ENCODE results near the gene SOHLH1.

SOHLH1 gene

GRCh38 chr9:135701959-135702721 is 2.9 kb upstream of the SOHLH1 start, which contains the start of gene KCNT1:
TSS of gene KCNT1 (plus strand) at chr9:135702185. CDS start at chr9:135702259, 74 bp downstream.
- DNase-seq, result no peak

DNA sequence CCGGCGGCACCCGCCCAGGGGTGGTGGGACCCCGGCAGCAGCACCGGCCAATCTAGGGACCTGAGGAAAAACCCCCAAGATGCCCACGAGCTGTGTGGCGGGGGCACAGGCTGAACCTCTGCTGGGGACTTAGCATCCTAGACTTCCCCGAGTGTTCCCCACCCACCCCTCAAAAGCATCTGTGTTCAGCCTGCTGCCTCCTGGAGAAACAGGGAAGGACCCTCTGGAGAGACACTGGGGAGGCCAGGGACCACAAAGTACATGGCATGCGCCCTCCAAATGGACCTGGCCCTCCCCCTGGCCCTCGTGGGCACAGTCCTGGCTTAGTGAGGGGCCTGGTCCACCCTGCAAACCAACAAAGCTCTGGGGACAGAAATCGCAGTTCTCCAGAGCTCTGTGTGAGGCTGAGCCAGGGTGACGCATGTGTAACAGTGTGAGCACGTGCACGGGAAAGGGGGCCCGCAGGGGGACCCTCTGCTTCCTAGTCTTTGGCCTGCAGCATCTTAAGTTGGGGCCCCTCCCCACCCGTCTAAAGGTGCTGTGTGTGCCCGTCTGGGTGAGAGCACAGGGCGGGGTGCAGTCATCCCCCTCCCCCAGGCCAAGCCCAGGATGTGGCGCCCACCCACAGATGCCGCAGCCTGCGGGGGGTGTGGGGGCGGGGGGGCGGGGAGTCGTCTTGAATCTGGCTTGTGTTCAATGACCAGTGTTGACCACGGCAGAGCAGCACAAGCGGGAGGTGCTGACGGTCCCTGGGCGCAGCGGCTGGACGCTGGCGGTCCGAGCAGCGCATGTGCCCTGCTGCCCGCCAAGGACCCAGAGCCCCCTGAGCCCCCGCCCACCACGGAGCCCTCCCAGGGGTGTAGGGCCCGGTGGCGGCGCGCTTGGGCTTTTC is 2.0 kb upstream of the SOHLH1 start:
- DNase-seq, result no peak

GRCh38 chr9:135700525-135700924 is 1.2 kb upstream of the SOHLH1 start:
- no peak for DNase-seq

DNA sequence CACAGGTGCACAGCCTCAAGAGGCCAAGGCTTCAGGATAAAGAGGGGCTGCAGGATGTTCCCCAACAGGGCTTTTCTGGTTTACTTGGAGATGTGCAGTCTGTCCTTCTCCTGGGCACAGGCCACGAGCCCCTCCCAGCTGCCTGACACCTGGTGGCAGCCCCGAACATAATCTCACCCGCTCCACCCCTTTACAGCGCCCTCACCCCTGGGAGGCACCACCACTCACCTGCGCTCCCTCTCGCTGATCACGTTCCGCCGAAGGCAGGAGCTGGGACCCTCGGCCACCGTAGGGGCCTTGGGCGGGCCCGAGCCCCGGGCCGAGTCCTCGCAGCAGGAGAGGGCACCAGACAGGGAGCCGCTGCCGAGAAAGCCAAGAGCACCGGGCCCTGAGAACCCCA is 514 bp downstream of the SOHLH1 start:
- DNase-seq, result no peak

- DNase-seq, result no peak
Measured at GRCh38 chr9:135698236-135698635, 1.0 kb downstream of the SOHLH1 start.

DNA sequence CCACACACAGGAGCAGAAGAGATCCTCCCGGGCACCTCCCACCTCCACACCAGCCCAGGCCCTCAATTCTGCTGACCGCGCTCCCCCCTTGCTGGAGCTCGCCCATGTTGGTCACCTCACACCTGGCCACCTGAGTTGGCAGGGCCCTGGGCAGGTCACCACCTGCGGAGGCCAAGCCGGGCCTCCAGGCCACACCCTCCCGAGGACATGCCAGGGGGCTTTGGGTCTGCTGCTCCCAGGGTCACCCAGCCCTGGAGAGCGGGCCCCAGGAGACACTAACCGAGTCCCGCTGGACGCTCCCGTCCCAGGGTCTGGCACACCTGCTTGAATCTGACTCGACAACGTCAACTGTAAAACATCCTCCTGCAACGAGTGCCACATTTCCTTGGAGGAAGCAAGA is 2.1 kb downstream of the SOHLH1 start:
- DNase-seq, result no peak

- no peak for DNase-seq
Measured at GRCh38 chr9:135696446-135696845, 2.8 kb downstream of the SOHLH1 start.

GRCh38 chr9:135695642-135696041 is 3.6 kb downstream of the SOHLH1 start:
- DNase-seq, result no peak

GRCh38 chr9:135695036-135695435 is 4.2 kb downstream of the SOHLH1 start:
- DNase-seq, result no peak

GRCh38 chr9:135694414-135694813 is 4.9 kb downstream of the SOHLH1 start:
- no peak for DNase-seq

DNA sequence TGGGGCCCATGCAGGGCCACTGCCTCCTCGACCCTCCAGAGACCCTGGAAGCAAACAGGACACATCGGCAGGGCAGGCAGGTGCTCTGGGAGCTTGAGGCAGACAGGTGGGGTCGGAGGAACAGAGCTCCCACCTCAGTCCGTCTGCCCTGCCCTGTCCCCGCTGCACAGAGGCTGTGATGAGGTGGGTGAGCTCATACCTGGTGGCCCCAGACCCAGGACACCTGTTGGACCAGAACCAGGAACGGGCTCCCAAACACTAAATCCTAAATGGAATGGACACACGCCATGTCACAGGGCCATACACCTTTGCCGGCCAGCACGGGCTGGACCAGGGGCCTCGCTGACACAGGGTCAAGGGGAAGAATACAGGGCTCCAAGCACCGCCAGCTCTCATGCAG is 5.5 kb downstream of the SOHLH1 start:
- DNase-seq, result no peak

GRCh38 chr9:135693265-135693664 is 6.0 kb downstream of the SOHLH1 start:
- no peak for DNase-seq

GRCh38 chr9:135692410-135692809 is 6.9 kb downstream of the SOHLH1 start:
- DNase-seq, result no peak

- no peak for DNase-seq
Measured at GRCh38 chr9:135690836-135691570, 8.3 kb downstream of the SOHLH1 start.

GRCh38 chr9:135689011-135689410 is 10.3 kb downstream of the SOHLH1 start:
- DNase-seq, result no peak

GRCh38 chr9:135687216-135687615 is 12.1 kb downstream of the SOHLH1 start:
- DNase-seq, result no peak

DNA sequence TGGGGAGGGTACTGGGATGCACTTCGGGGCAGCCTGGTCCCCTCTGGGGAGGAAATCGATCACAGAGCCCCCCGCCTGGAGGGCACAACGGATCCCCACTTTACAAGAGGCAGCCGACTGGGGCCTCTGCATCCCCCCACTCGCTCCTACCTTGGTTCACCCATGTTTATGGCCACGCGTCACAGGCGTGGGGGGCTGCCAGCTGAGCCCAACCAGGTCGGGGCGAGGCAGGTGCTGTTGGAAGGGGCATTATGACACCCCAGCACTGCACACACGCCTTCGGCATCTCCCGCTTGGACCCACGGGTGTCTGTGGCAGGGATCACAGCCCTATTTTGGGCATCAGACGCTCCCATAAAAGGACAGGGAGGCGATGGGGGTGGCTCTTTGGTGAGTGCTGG is 14.6 kb downstream of the SOHLH1 start:
- no peak for DNase-seq

- no peak for DNase-seq
Measured at GRCh38 chr9:135683401-135684034, 15.8 kb downstream of the SOHLH1 start.

GRCh38 chr9:135681161-135681560 is 18.1 kb downstream of the SOHLH1 start:
- DNase-seq, result no peak

GRCh38 chr9:135680056-135680455 is 19.2 kb downstream of the SOHLH1 start:
- DNase-seq, result no peak

DNA sequence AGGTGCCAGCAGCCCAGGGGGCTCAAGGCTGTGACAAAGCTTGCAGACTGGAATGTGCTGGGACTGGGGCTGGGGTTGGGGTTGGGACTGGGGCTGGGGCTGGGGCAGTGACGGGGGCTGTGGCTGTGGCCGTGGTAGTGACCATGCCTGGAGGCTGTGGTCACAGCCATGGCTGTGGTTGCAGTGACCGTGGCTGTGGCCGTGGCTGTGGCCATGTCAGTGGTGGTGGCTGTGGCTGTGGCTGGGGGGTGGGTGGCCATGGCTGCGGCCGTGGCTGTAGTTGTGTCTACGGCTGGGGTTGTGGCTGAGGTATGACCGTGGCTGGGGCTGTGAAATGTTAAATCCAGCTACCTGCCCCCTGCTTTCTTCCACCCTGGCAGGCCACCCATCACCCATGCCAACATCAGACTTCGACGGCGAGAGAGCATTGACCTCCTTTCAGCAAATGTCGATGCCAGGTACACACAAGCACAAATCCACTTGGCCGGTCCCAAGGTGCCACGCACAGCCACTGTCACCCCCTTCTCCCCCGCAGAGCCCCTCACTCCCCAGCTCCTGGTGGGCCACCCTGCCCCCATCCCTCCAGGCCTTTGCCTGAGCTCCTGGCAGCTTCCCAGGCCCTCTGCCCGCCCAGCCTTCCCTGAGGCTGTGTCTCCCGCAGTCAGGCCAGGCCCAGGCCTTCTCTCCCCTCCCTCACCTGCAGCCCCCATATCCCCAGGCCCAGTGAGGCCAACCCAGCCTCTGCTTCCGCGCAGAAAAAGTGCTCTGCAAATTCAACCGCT is 20.9 kb downstream of the SOHLH1 start:
- DNase-seq, result no peak

DNA sequence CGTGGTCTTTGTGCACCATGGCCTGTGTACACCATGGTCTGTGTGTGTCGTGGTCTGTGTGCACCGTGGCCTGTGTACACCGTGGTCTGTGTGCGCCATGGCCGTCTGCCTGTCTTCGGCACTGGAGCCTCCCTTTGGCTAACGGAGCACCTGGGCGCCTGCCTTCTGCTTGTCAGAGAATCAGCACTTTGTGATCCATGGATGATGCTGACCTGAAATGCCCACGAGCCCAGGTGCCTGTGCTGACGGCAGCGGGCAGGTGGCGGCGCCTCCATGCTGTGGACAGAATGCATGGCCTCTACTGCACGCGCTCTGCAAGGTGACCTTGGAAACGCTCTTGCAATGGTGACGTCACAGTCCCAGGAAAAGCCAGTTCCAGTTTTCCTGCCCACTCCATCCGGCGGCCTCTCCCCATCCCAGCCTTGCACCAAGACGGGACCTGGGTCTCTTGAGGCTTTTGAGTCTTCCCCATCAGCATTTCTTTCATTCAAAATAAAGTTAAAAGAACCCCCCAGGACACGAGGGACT is 21.6 kb downstream of the SOHLH1 start:
- DNase-seq, result no peak
